HG03196 (cell line): ENCODE results near the gene LY86.
A peak's percentile ranks its signal among the peaks of the same experiment; 100 is the strongest.

Source experiments
- ATAC-seq: cut with Tn5 transposase; IDR thresholded peaks from one replicate; pipeline ENCODE4 v1.9.1; 2021; ENCODE audit not compliant: unreplicated experiment

Gene LY86

GRCh38 chr6:6679633-6680032 is 91.1 kb downstream of the LY86 start:
- no peak for ATAC-seq

GRCh38 chr6:6680526-6680925 is 92.0 kb downstream of the LY86 start:
- no peak for ATAC-seq

- no peak for ATAC-seq
These were observed 92.7 kb downstream of the LY86 start for GRCh38 chr6:6681075-6681849.

- ATAC-seq: no peak
These were observed 93.7 kb downstream of the LY86 start for GRCh38 chr6:6682225-6682624.

GRCh38 chr6:6683969-6684833 is 95.7 kb downstream of the LY86 start:
- ATAC-seq: peak; percentile 83

- no peak for ATAC-seq
These were observed 96.9 kb downstream of the LY86 start for GRCh38 chr6:6685249-6686040.

- no peak for ATAC-seq
These were observed 97.7 kb downstream of the LY86 start for GRCh38 chr6:6686176-6686575.

- no peak for ATAC-seq
These were observed 98.5 kb downstream of the LY86 start for GRCh38 chr6:6686748-6687601.

- ATAC-seq: no peak
These were observed 99.8 kb downstream of the LY86 start for GRCh38 chr6:6688283-6688682.

GRCh38 chr6:6688951-6689350 is 100.4 kb downstream of the LY86 start:
- no peak for ATAC-seq

GRCh38 chr6:6689400-6690143 is 101.1 kb downstream of the LY86 start:
- ATAC-seq: no peak

GRCh38 chr6:6690144-6690483 is 101.6 kb downstream of the LY86 start:
- ATAC-seq: no peak

GRCh38 chr6:6694368-6694780 is 105.9 kb downstream of the LY86 start:
- ATAC-seq: no peak

GRCh38 chr6:6694825-6695624 is 106.5 kb downstream of the LY86 start:
- no peak for ATAC-seq

- ATAC-seq: no peak
These were observed 107.2 kb downstream of the LY86 start for GRCh38 chr6:6695625-6696276.

GRCh38 chr6:6696867-6697531 is 108.5 kb downstream of the LY86 start:
- no peak for ATAC-seq

GRCh38 chr6:6697620-6698019 is 109.1 kb downstream of the LY86 start:
- no peak for ATAC-seq

- no peak for ATAC-seq
These were observed 111.3 kb downstream of the LY86 start for GRCh38 chr6:6699741-6700367.
